ENCODE measurements around the gene STK26. TPM values are rescaled to one million over a fixed set of nuclear protein-coding genes. Genes with fewer than 3 reads are reported as not detected.

The STK26 gene
- total and polyA plus RNA-seq, 12 donors = 0.72 to 25.7 (median 1.4) TPM

DNA sequence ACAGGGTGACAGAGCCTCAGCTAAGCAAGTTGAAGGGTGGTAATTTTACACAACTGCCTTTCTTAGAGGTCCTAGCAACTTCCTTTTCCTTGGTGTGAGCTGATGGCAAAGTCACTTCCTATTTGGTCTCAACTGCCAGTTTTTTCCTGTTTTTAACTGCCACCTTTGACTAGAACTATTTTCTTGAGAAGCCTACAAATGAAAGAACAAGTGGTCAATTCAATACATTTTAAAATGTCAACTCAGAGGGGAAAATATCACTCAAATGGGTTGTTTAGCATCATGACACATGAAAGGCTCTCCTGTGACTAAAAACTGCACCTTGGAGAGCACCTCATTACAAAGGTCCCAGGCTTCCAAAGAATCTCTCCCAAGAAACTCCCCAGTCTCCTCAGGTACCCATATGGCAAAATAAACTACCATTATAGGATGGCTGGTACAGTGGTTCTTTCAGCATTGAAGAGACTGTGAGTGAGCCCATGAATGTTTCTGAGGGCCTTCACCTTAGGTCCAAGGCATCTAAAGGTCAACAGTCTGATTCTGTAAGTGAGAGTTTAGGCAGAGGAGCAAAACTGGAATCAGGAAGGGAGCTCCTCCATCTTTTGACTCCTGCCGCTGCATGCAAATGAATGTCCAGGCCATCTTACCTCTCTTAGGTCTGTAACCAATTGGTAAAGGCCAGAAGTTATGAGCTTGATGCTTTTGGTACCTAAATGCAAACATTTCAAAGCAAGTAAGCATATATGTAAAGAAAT, 5.5 kb upstream of the STK26 start:
- intact Hi-C loops (cut with DNase I) = no loop called here

DNA sequence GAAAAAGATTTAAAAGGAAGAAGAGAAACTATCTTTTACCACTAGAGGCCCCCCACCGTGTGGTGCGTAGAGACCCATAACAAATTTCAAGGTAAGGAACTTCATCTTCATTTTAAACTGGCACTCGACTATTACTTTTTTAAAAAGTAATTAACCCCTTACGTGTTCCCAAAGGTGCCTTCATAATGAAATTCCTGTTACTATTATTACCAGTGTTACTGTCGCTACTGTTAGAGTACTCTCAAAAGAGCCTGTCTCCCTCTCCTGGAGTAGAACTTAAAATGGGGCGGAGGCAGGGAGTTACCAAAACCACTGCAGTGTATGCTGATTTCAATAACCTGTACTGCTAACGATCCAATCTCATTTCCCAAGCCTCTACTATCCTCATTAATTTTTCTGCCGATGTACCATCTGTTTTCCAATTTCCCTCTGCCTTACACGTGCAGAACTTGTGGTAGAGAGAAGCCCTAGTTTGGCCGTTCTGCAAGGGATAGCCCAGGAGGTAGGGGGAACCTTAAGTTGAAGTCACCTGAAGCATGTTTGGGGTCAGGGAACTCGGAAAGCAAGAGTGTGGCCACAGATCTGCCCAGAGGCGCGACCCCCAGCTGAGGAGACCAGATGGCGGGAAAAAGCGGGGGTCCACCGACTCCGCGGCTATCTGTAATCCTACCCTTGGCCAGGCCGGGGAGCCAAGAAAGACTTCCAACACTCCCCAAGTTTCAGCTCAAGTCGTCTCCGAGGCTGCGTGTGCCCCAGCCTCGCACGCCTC, 720 bp upstream of the STK26 start:
- H3K27ac ChIP-seq = no peak overlapping the region
- H3K4me3 ChIP-seq = peak overlapping the region in 1 of 4 donors; percentile 57
- peaks cover 33% of the 10 kb centered on the region for H3K27me3 ChIP-seq
- no peaks in the 10 kb centered on the region for H3K36me3 ChIP-seq (replicated peaks in 1 of 2)
- WGBS, 4 donors = 10 to 44% (median 27%) methylated on average over 10 to 24 of the region's 24 CpGs
- no peak for TF ChIP-seq POLR2A (IDR thresholded peaks at IDR 0.05)
- TF ChIP-seq, protein P1, sequence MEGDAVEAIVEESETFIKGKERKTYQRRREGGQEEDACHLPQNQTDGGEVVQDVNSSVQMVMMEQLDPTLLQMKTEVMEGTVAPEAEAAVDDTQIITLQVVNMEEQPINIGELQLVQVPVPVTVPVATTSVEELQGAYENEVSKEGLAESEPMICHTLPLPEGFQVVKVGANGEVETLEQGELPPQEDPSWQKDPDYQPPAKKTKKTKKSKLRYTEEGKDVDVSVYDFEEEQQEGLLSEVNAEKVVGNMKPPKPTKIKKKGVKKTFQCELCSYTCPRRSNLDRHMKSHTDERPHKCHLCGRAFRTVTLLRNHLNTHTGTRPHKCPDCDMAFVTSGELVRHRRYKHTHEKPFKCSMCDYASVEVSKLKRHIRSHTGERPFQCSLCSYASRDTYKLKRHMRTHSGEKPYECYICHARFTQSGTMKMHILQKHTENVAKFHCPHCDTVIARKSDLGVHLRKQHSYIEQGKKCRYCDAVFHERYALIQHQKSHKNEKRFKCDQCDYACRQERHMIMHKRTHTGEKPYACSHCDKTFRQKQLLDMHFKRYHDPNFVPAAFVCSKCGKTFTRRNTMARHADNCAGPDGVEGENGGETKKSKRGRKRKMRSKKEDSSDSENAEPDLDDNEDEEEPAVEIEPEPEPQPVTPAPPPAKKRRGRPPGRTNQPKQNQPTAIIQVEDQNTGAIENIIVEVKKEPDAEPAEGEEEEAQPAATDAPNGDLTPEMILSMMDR (IDR thresholded peaks at IDR 0.05) = no peak
- no peak for DNase-seq
- intact Hi-C loops (cut with DNase I) = no loop called here
- H3K4me1 ChIP-seq (replicated peaks in 1 of 2) = peaks cover 0 to 6% of the 10 kb centered on the region in 2 donors
- H3K9me3 ChIP-seq (replicated peaks in 1 of 3) = no peaks in the 10 kb centered on the region

More for the DNA sequence above, 5.5 kb upstream of the STK26 start:
- Histone ChIP-seq H3K36me3 (replicated peaks in 1 of 2) (no peaks in the 10 kb centered on the region), H3K4me1 (replicated peaks in 1 of 2) (peaks cover 0 to 5% of the 10 kb centered on the region in 2 donors), H3K27ac (no peak overlapping the region), H3K4me3 (no peak overlapping the region), H3K9me3 (replicated peaks in 1 of 3) (no peaks in the 10 kb centered on the region), H3K27me3 (peaks cover 24% of the 10 kb centered on the region)
- TF ChIP-seq, protein P1 (IDR thresholded peaks at IDR 0.05) = no peak
- no peak for TF ChIP-seq POLR2A (IDR thresholded peaks at IDR 0.05)
- DNase-seq = no peak
- WGBS, 4 donors = 86 to 100% (median 90%) methylated on average over 1 of the region's 1 CpG; no CpG with 5 or more reads in 1 of the 4 donors

DNA sequence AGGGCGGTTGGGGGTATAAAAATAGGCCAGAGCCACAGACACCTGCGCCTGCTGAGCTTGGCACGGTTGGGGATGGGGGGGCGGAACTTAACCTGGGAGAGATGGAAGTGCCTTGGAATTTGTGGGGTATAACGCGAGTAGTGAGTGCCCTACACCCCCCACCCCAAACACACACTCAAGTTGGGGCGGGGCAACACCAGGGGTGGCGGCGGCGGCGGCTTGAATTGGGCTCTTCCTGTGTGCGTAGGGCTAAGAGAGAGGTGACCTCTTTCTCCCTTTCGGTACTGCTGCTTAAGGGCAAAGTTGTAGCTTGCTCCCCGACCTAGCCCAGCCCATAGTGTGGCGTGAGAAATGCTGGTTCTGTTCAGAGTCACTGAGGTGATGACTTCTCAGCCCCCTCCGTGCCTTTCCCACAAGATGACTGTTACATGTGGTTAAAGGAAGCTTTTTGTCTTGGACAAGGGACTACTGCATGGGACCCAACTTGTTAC, 839 bp downstream of the STK26 start:
- 13 to 38% (median 18%) methylated on average over 8 to 16 of the region's 16 CpGs for WGBS, 4 donors
- TF ChIP-seq, protein P1 (IDR thresholded peaks at IDR 0.05) = no peak
- no peak for TF ChIP-seq POLR2A (IDR thresholded peaks at IDR 0.05)
- no peaks in the 10 kb centered on the region for H3K36me3 ChIP-seq (replicated peaks in 1 of 2)
- H3K27me3 ChIP-seq = peaks cover 30% of the 10 kb centered on the region
- DNase-seq = no peak
- H3K27ac ChIP-seq = no peak overlapping the region
- intact Hi-C loops (cut with DNase I) = no loop called here
- peaks cover 0 to 6% of the 10 kb centered on the region in 2 donors for H3K4me1 ChIP-seq (replicated peaks in 1 of 2)
- H3K4me3 ChIP-seq = peak overlapping the region in 2 of 4 donors; percentile 34 to 57
- H3K9me3 ChIP-seq (replicated peaks in 1 of 3) = no peaks in the 10 kb centered on the region

DNA sequence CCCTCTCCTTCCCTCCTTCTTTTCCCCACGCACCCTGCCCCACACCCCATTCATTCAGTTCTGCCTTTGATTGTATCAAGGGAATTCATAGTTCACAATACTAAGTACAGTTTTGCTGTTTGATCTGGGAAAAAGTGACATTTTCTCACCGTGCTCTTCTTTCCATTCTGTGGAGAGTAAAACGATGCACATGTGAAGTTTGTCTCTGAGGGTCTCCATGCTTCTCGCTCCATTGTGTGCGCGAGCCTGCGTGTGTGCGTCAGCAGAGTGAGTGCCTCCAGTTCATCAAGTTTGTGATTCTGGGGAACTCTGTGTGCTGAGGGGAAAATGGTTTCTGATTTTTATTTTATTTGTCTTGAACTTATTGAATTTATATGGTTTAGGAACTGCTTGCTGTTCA, 1.9 kb downstream of the STK26 start:
- Histone ChIP-seq H3K4me1 (replicated peaks in 1 of 2) (peaks cover 0 to 6% of the 10 kb centered on the region in 2 donors), H3K4me3 (no peak overlapping the region), H3K9me3 (replicated peaks in 1 of 3) (no peaks in the 10 kb centered on the region), H3K27ac (no peak overlapping the region), H3K27me3 (peaks cover 30% of the 10 kb centered on the region), H3K36me3 (replicated peaks in 1 of 2) (no peaks in the 10 kb centered on the region)
- DNase-seq = no peak
- 54 to 72% (median 61%) methylated on average over 8 of the region's 8 CpGs for WGBS, 4 donors
- intact Hi-C loops (cut with DNase I) = no loop called here
- TF ChIP-seq POLR2A (IDR thresholded peaks at IDR 0.05) = no peak
- TF ChIP-seq, protein P1 (IDR thresholded peaks at IDR 0.05) = no peak

Data from adrenal gland (tissue), 12 donors.